Kidney (tissue), 14 donors: ENCODE data around the gene S100A13. TPM values are rescaled to one million over a fixed set of nuclear protein-coding genes. Genes with fewer than 3 reads are reported as not detected.
A peak's percentile ranks its signal among the peaks of the same experiment; 100 is the strongest.

Source experiments
- DNase-seq, 5 donors: peaks; one replicate each; pipeline ENCODE4 v3.0.0-alpha.2; 2013 to 2020
- FAIRE-seq: peaks from 2 replicates; lab custom pipeline; 2012; peaks lifted over from hg19 to GRCh38; lab: Jason Lieb, UNC
- H3K27ac ChIP-seq, 2 donors: one replicate each; pipeline ENCODE4 v1.7.0; 2013; ENCODE audit warnings: low read depth in 2 of 2, low read length in 2 of 2, inconsistent platforms in 1 of 2
- H3K27me3 ChIP-seq: one replicate; pipeline ENCODE4 v1.7.1; 2013; ENCODE audit warnings: low read length, inconsistent platforms; ENCODE audit not compliant: control insufficient read depth, insufficient read depth
- H3K36me3 ChIP-seq, 3 donors: one replicate each; pipeline versions ENCODE4 v1.7.0 to v1.7.1; 2013; ENCODE audit warnings: low read length in 3 of 3, control low read depth in 1 of 3, inconsistent platforms in 1 of 3; ENCODE audit not compliant: insufficient read depth in 3 of 3, control insufficient read depth in 2 of 3
- H3K4me1 ChIP-seq, 3 donors: one replicate each; pipeline versions ENCODE4 v1.7.0 to v1.7.1; 2013; ENCODE audit warnings: low read length in 3 of 3, inconsistent platforms in 1 of 3, low read depth in 1 of 3; ENCODE audit not compliant: control insufficient read depth in 2 of 3, insufficient read depth in 2 of 3
- H3K4me3 ChIP-seq, 3 donors: one replicate each; pipeline versions ENCODE4 v1.7.0 to v1.8.1; 2013; ENCODE audit warnings: low read length in 3 of 3, control low read depth in 1 of 3, inconsistent platforms in 1 of 3
- H3K9ac ChIP-seq, 3 donors: one replicate each; pipeline versions ENCODE4 v1.7.0 to v1.7.1; 2013; ENCODE audit warnings: low read length in 3 of 3, control low read depth in 1 of 3, inconsistent platforms in 1 of 3
- H3K9me3 ChIP-seq, 3 donors: one replicate each; pipeline versions ENCODE4 v1.7.0 to v1.7.1; 2013; ENCODE audit warnings: low read length in 3 of 3, control low read depth in 1 of 3, inconsistent platforms in 1 of 3; ENCODE audit not compliant: control insufficient read depth in 2 of 3, insufficient read depth in 1 of 3
- CTCF ChIP-seq: IDR thresholded peaks from 3 replicates; pipeline ENCODE4 v1.5.1; 2012; ENCODE audit warnings: mild to moderate bottlenecking, moderate library complexity, borderline replicate concordance; ENCODE audit not compliant: insufficient read depth; ENCODE audit errors: extremely low read depth
- intact Hi-C: fragments of 100-400 bp; cut with DNase I; formaldehyde crosslinking; loops from one replicate; pipeline ENCODE4 v1.11.1; 2022
- polyA plus RNA-seq: library from polyadenylated mRNA; stranded (reverse); fragments of 350-450 nt; fragmentation: Illumina TruSeq; extraction: RNeasy Lipid Tissue Mini Kit (QIAGEN cat#74804); gene quantifications from one replicate; pipeline ENCODE4 v1.2.3, GENCODE V29; 2014; ENCODE audit warnings: low read depth, low replicate concordance; ENCODE audit not compliant: insufficient read depth
- total RNA-seq: library from RNA; stranded (reverse); fragmentation: NEBNext Ultra II Directional; extraction: Animal tissue kit (Norgen Biotek cat#: 25700); gene quantifications from one replicate; pipeline ENCODE4 v1.2.1, GENCODE V29; 2021
- donor health status: control.
- donor health status: control.
- donor health status: control.
- donor health status: control.
- donor health status: control.
- donor health status: DM: yes; HTN: yes; CAD: no.
- donor health status: Normal renal cell carcinoma (clear cell type).

The S100A13 gene
- total and polyA plus RNA-seq, 2 donors from 2014 or later: 225 to 299 TPM

GRCh38 chr1:153573351-153573750, 54.0 kb downstream of the S100A13 start:
- Histone ChIP-seq H3K9me3 (no peaks in the 10 kb centered on the region), H3K4me1 (peaks cover 0 to under 1% (median under 1%) of the 10 kb centered on the region in 3 donors), H3K4me3 (no peak overlapping the region), H3K9ac (no peak overlapping the region), H3K27ac (peak overlapping the region in 1 of 2 donors; percentile 10), H3K27me3 (no peaks in the 10 kb centered on the region), H3K36me3 (no peaks in the 10 kb centered on the region)
- DNase-seq (peak in 1 of 5 donors; percentile 1), FAIRE-seq (no peak)
- TF ChIP-seq CTCF: no peak
- intact Hi-C loops: no loop called here

GRCh38 chr1:153572569-153573015, 54.7 kb downstream of the S100A13 start:
- H3K9me3 ChIP-seq: no peaks in the 10 kb centered on the region
- peaks cover 4 to 8% (median 7%) of the 10 kb centered on the region in 3 donors for H3K4me1 ChIP-seq
- H3K9ac ChIP-seq: no peak overlapping the region
- TF ChIP-seq CTCF: peak; percentile 94
- H3K36me3 ChIP-seq: no peaks in the 10 kb centered on the region
- H3K27me3 ChIP-seq: no peaks in the 10 kb centered on the region
- DNase-seq (peak; percentile 74 to 91 (median 82)), FAIRE-seq (peak; percentile 60)
- H3K27ac ChIP-seq: no peak overlapping the region
- intact Hi-C loops: no loop called here
- no peak overlapping the region for H3K4me3 ChIP-seq

- H3K27me3 ChIP-seq: no peaks in the 10 kb centered on the region
- H3K9ac ChIP-seq: no peak overlapping the region
- no peaks in the 10 kb centered on the region for H3K9me3 ChIP-seq
- H3K27ac ChIP-seq: no peak overlapping the region
- DNase-seq: no peak
- H3K4me3 ChIP-seq: no peak overlapping the region
- no peaks in the 10 kb centered on the region for H3K36me3 ChIP-seq
- TF ChIP-seq CTCF: no peak
- H3K4me1 ChIP-seq: peaks cover 4 to 13% (median 11%) of the 10 kb centered on the region in 3 donors
- no peak for FAIRE-seq
- intact Hi-C loops: no loop called here
Measured at GRCh38 chr1:153571706-153572105, 55.6 kb downstream of the S100A13 start.

- Histone ChIP-seq H3K9ac (no peak overlapping the region), H3K4me1 (peaks cover 5 to 15% (median 14%) of the 10 kb centered on the region in 3 donors), H3K27me3 (no peaks in the 10 kb centered on the region), H3K9me3 (no peaks in the 10 kb centered on the region), H3K27ac (no peak overlapping the region), H3K4me3 (no peak overlapping the region), H3K36me3 (no peaks in the 10 kb centered on the region)
- DNase-seq (no peak), FAIRE-seq (no peak)
- no peak for TF ChIP-seq CTCF
- intact Hi-C loops: no loop called here
Measured at GRCh38 chr1:153570874-153571273, 56.4 kb downstream of the S100A13 start.
